ENCODE measurements around the gene CNTN2. TPM values are rescaled to one million over a fixed set of nuclear protein-coding genes. Genes with fewer than 3 reads are reported as not detected.

CNTN2 gene
- total RNA-seq, 1 donor, result not detected

GRCh38 chr1:205056956-205057568, 14.1 kb downstream of the CNTN2 start:
- H3K79me2 ChIP-seq (ENCODE audit: insufficient read depth, low read length), result no peaks in the 10 kb centered on the region
- no peaks in the 10 kb centered on the region for H4K20me1 ChIP-seq (ENCODE audit: insufficient read depth, low read length)
- no peak overlapping the region for H3K27ac ChIP-seq (ENCODE audit: low read depth, low read length)
- H2AFZ ChIP-seq (ENCODE audit: low read length), result no peak overlapping the region
- no peaks in the 10 kb centered on the region for H3K4me1 ChIP-seq (ENCODE audit: insufficient read depth, low read length)
- no peaks in the 10 kb centered on the region for H3K36me3 ChIP-seq (ENCODE audit: insufficient read depth, low read length)
- peak; percentile 67 for DNase-seq (ENCODE audit: insufficient read length, low spot score, missing footprints)
- TF ChIP-seq CTCF (IDR thresholded peaks at IDR 0.05; ENCODE audit: extremely low read depth, low read depth, low read length), result no peak
- no peaks in the 10 kb centered on the region for H3K9me3 ChIP-seq (ENCODE audit: low read depth, low read length)
- H3K4me2 ChIP-seq (ENCODE audit: insufficient read depth, low read length), result no peak overlapping the region
- H3K4me3 ChIP-seq (ENCODE audit: insufficient read depth, low read length), result no peak overlapping the region
- H3K27me3 ChIP-seq (ENCODE audit: insufficient read depth, low read length), result no peaks in the 10 kb centered on the region

GRCh38 chr1:205057808-205058575, 15.0 kb downstream of the CNTN2 start:
- no peak overlapping the region for H2AFZ ChIP-seq (ENCODE audit: low read length)
- no peaks in the 10 kb centered on the region for H3K4me1 ChIP-seq (ENCODE audit: insufficient read depth, low read length)
- H3K27ac ChIP-seq (ENCODE audit: low read depth, low read length), result no peak overlapping the region
- no peak overlapping the region for H3K4me2 ChIP-seq (ENCODE audit: insufficient read depth, low read length)
- H3K36me3 ChIP-seq (ENCODE audit: insufficient read depth, low read length), result no peaks in the 10 kb centered on the region
- no peaks in the 10 kb centered on the region for H3K9me3 ChIP-seq (ENCODE audit: low read depth, low read length)
- H4K20me1 ChIP-seq (ENCODE audit: insufficient read depth, low read length), result no peaks in the 10 kb centered on the region
- DNase-seq (ENCODE audit: insufficient read length, low spot score, missing footprints), result peak; percentile 76
- no peak overlapping the region for H3K4me3 ChIP-seq (ENCODE audit: insufficient read depth, low read length)
- H3K79me2 ChIP-seq (ENCODE audit: insufficient read depth, low read length), result no peaks in the 10 kb centered on the region
- H3K27me3 ChIP-seq (ENCODE audit: insufficient read depth, low read length), result no peaks in the 10 kb centered on the region
- TF ChIP-seq CTCF (IDR thresholded peaks at IDR 0.05; ENCODE audit: extremely low read depth, low read depth, low read length), result no peak

- no peaks in the 10 kb centered on the region for H3K36me3 ChIP-seq (ENCODE audit: insufficient read depth, low read length)
- no peak overlapping the region for H3K27ac ChIP-seq (ENCODE audit: low read depth, low read length)
- TF ChIP-seq CTCF (IDR thresholded peaks at IDR 0.05; ENCODE audit: extremely low read depth, low read depth, low read length), result no peak
- H3K4me2 ChIP-seq (ENCODE audit: insufficient read depth, low read length), result no peak overlapping the region
- no peaks in the 10 kb centered on the region for H4K20me1 ChIP-seq (ENCODE audit: insufficient read depth, low read length)
- H3K4me3 ChIP-seq (ENCODE audit: insufficient read depth, low read length), result no peak overlapping the region
- H3K4me1 ChIP-seq (ENCODE audit: insufficient read depth, low read length), result no peaks in the 10 kb centered on the region
- H3K27me3 ChIP-seq (ENCODE audit: insufficient read depth, low read length), result peaks cover 5% of the 10 kb centered on the region
- peak; percentile 68 for DNase-seq (ENCODE audit: insufficient read length, low spot score, missing footprints)
- no peaks in the 10 kb centered on the region for H3K79me2 ChIP-seq (ENCODE audit: insufficient read depth, low read length)
- H3K9me3 ChIP-seq (ENCODE audit: low read depth, low read length), result no peaks in the 10 kb centered on the region
- no peak overlapping the region for H2AFZ ChIP-seq (ENCODE audit: low read length)
These were observed 15.8 kb downstream of the CNTN2 start for GRCh38 chr1:205058853-205059252.

GRCh38 chr1:205059660-205060059, 16.6 kb downstream of the CNTN2 start:
- H3K4me3 ChIP-seq (ENCODE audit: insufficient read depth, low read length), result no peak overlapping the region
- H3K4me2 ChIP-seq (ENCODE audit: insufficient read depth, low read length), result no peak overlapping the region
- no peaks in the 10 kb centered on the region for H3K36me3 ChIP-seq (ENCODE audit: insufficient read depth, low read length)
- H3K4me1 ChIP-seq (ENCODE audit: insufficient read depth, low read length), result no peaks in the 10 kb centered on the region
- TF ChIP-seq CTCF (IDR thresholded peaks at IDR 0.05; ENCODE audit: extremely low read depth, low read depth, low read length), result no peak
- H3K79me2 ChIP-seq (ENCODE audit: insufficient read depth, low read length), result no peaks in the 10 kb centered on the region
- H3K27ac ChIP-seq (ENCODE audit: low read depth, low read length), result no peak overlapping the region
- no peaks in the 10 kb centered on the region for H3K9me3 ChIP-seq (ENCODE audit: low read depth, low read length)
- peaks cover 5% of the 10 kb centered on the region for H3K27me3 ChIP-seq (ENCODE audit: insufficient read depth, low read length)
- no peaks in the 10 kb centered on the region for H4K20me1 ChIP-seq (ENCODE audit: insufficient read depth, low read length)
- peak; percentile 54 for DNase-seq (ENCODE audit: insufficient read length, low spot score, missing footprints)
- H2AFZ ChIP-seq (ENCODE audit: low read length), result no peak overlapping the region
